Measurements from ENCODE around the gene BRD3. TPM values are rescaled to one million over a fixed set of nuclear protein-coding genes. Genes with fewer than 3 reads are reported as not detected.
A peak's percentile ranks its signal among the peaks of the same experiment; 100 is the strongest.

Gene BRD3
- total RNA-seq, 1 donor = 6.9 TPM

GRCh38 chr9:133992780-133993634 lies 74.8 kb downstream of the BRD3 start:
- H3K27me3 ChIP-seq (ENCODE audit: insufficient read depth, low read length) = peaks cover 4% of the 10 kb centered on the region
- peaks cover 28% of the 10 kb centered on the region for H3K4me1 ChIP-seq (ENCODE audit: insufficient read depth, low read length)
- H3K4me2 ChIP-seq (ENCODE audit: insufficient read depth, low read length) = peak overlapping the region; percentile 98
- no peaks in the 10 kb centered on the region for H3K36me3 ChIP-seq (ENCODE audit: insufficient read depth, low read length)
- TF ChIP-seq, protein P1, sequence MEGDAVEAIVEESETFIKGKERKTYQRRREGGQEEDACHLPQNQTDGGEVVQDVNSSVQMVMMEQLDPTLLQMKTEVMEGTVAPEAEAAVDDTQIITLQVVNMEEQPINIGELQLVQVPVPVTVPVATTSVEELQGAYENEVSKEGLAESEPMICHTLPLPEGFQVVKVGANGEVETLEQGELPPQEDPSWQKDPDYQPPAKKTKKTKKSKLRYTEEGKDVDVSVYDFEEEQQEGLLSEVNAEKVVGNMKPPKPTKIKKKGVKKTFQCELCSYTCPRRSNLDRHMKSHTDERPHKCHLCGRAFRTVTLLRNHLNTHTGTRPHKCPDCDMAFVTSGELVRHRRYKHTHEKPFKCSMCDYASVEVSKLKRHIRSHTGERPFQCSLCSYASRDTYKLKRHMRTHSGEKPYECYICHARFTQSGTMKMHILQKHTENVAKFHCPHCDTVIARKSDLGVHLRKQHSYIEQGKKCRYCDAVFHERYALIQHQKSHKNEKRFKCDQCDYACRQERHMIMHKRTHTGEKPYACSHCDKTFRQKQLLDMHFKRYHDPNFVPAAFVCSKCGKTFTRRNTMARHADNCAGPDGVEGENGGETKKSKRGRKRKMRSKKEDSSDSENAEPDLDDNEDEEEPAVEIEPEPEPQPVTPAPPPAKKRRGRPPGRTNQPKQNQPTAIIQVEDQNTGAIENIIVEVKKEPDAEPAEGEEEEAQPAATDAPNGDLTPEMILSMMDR (IDR thresholded peaks at IDR 0.05; ENCODE audit: extremely low read depth, low read depth, low read length) = peak; percentile 36
- peaks cover 32% of the 10 kb centered on the region for H3K79me2 ChIP-seq (ENCODE audit: insufficient read depth, low read length)
- peak overlapping the region; percentile 85 for H3K4me3 ChIP-seq (ENCODE audit: insufficient read depth, low read length)
- H2AFZ ChIP-seq (ENCODE audit: low read length) = peak overlapping the region; percentile 90
- H4K20me1 ChIP-seq (ENCODE audit: insufficient read depth, low read length) = peaks cover 34% of the 10 kb centered on the region
- peak; percentile 97 for DNase-seq (ENCODE audit: insufficient read length, low spot score, missing footprints)
- peak overlapping the region; percentile 83 for H3K27ac ChIP-seq (ENCODE audit: low read depth, low read length)
- H3K9me3 ChIP-seq (ENCODE audit: low read depth, low read length) = no peaks in the 10 kb centered on the region

DNA sequence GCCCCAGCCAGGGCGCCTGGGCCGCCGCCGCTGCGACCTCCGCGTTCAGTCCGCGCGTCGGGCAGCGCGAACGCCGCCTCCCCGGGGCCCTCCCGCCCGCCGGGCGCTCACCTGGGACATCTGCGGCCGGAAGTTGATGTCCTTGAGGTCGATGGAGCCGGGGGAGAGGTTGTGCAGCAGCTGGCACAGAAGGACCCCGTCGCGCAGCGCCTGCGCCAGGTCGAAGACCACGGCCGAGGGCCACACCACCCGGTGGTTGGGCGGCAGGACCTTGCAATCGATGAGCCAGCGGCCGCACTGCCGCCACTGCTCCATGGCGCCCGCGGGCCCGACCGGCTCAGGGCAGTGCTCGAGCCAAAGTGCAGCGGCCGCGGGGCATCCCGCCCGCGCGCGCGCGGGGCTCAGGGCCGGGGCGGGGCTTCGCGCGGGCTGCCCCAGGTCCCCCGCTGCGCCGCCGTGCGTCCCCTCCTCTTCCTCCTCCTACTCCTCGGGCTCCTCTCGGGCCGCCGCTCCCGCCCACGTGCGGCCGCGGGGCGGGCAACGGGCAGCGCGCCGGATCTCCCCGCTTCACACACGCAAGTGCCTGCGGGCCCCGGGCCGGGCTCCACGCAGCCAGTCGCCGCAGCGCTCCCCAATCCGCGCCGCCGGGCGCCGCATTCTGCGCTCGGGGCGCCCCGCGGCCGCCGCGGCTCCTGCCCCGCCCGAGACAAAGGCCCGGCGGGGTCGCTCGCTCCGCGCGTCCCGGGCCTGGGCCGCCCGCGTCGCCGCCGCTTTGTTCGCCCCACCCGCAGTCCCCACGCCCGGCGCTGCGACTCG lies 75.7 kb downstream of the BRD3 start, which contains the start of gene VAV2:
VAV2 (minus strand) TSS at position 361 of the 816 bp plus-strand sequence; CDS start at position 315, 46 bp downstream.
- H3K4me2 ChIP-seq (ENCODE audit: insufficient read depth, low read length) = peak within 1 kb of the TSS; percentile 98
- H3K4me1 ChIP-seq (ENCODE audit: insufficient read depth, low read length) = peaks cover 28% of the 10 kb centered on the region
- peaks cover 4% of the 10 kb centered on the region for H3K27me3 ChIP-seq (ENCODE audit: insufficient read depth, low read length)
- H4K20me1 ChIP-seq (ENCODE audit: insufficient read depth, low read length) = peaks cover 42% of the 10 kb centered on the region
- TF ChIP-seq, protein P1 (IDR thresholded peaks at IDR 0.05; ENCODE audit: extremely low read depth, low read depth, low read length) = no peak
- H3K79me2 ChIP-seq (ENCODE audit: insufficient read depth, low read length) = peaks cover 40% of the 10 kb centered on the region
- H3K36me3 ChIP-seq (ENCODE audit: insufficient read depth, low read length) = no peaks in the 10 kb centered on the region
- DNase-seq (ENCODE audit: insufficient read length, low spot score, missing footprints) = peak; percentile 95
- peak within 1 kb of the TSS; percentile 85 for H3K4me3 ChIP-seq (ENCODE audit: insufficient read depth, low read length)
- H3K9me3 ChIP-seq (ENCODE audit: low read depth, low read length) = no peaks in the 10 kb centered on the region
- peak within 1 kb of the TSS; percentile 83 for H3K27ac ChIP-seq (ENCODE audit: low read depth, low read length)
- peak within 1 kb of the TSS; percentile 90 for H2AFZ ChIP-seq (ENCODE audit: low read length)

DNA sequence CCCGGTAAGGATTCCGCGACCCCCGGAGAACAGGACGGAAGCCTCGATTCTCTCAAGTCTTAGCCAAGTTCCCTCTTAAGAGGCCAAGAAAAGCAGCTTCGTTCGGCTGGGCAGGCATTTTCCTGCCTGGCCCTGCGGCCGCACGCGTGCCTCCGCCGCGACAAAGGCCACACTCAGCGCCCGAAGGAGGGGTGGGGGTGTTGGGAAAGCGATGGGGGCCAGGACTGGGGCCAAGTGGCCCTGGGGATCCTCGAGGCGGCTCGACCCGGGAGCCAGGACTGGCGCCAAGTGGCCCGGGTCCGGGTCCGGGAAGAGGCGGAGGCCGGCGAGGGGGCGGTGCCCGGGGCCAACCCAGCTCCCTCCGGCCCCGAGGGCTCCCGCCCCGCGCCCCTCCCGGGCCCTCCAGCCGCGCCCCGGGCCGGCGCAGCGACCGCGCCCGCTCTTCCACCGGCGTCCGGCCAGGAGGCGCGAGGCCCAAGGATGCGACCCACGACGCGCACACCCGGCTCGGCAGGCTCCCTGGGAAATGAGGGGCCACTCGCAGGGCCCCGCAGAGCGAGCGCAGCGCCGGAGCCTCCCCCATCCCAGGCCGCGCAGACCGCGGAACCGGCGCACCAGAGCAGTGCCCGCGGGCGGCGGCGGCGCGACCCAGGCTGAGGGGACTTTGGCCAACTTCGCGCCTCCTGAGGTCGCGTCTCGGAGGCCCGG lies 76.5 kb downstream of the BRD3 start:
- H3K9me3 ChIP-seq (ENCODE audit: low read depth, low read length) = no peaks in the 10 kb centered on the region
- peaks cover 48% of the 10 kb centered on the region for H3K79me2 ChIP-seq (ENCODE audit: insufficient read depth, low read length)
- H3K4me1 ChIP-seq (ENCODE audit: insufficient read depth, low read length) = peaks cover 28% of the 10 kb centered on the region
- peaks cover 2% of the 10 kb centered on the region for H3K27me3 ChIP-seq (ENCODE audit: insufficient read depth, low read length)
- H4K20me1 ChIP-seq (ENCODE audit: insufficient read depth, low read length) = peaks cover 49% of the 10 kb centered on the region
- H3K4me2 ChIP-seq (ENCODE audit: insufficient read depth, low read length) = peak overlapping the region; percentile 80
- DNase-seq (ENCODE audit: insufficient read length, low spot score, missing footprints) = peak; percentile 87
- H3K36me3 ChIP-seq (ENCODE audit: insufficient read depth, low read length) = no peaks in the 10 kb centered on the region
- peak overlapping the region; percentile 63 for H2AFZ ChIP-seq (ENCODE audit: low read length)
- H3K27ac ChIP-seq (ENCODE audit: low read depth, low read length) = peak overlapping the region; percentile 42
- peak overlapping the region; percentile 85 for H3K4me3 ChIP-seq (ENCODE audit: insufficient read depth, low read length)
- TF ChIP-seq, protein P1 (IDR thresholded peaks at IDR 0.05; ENCODE audit: extremely low read depth, low read depth, low read length) = no peak
